Spleen (tissue), 11 donors: Measurements from ENCODE around the gene FOXI1. TPM values are rescaled to one million over a fixed set of nuclear protein-coding genes. Genes with fewer than 3 reads are reported as not detected.

Experiments
- DNase-seq: peaks from one replicate; pipeline ENCODE4 v3.0.0-alpha.2; 2020
- H3K27ac ChIP-seq, 8 donors: fragments of 200-600 bp; sonication (generic) in 7 of 8; 1 replicate in 4 of 8; 2 replicates in 4 of 8; pipeline versions ENCODE4 v1.5.0 to v1.8.0; 2016 to 2021; ENCODE audit warnings: inconsistent platforms in 4 of 8, mild to moderate bottlenecking in 4 of 8, moderate library complexity in 1 of 8
- H3K27me3 ChIP-seq, 7 donors: fragments of 200-600 bp; sonication (generic) in 6 of 7; replicated peaks in 1 of 7; 1 replicate in 4 of 7; 2 replicates in 3 of 7; pipeline versions ENCODE4 v1.5.0 to v1.8.0; 2016 to 2021; ENCODE audit warnings: inconsistent platforms in 3 of 7, mild to moderate bottlenecking in 1 of 7
- H3K36me3 ChIP-seq, 6 donors: fragments of 200-600 bp; sonication (generic) in 5 of 6; 1 replicate in 4 of 6; 2 replicates in 2 of 6; pipeline versions ENCODE4 v1.5.0 to v1.8.0; 2016 to 2021; ENCODE audit warnings: inconsistent platforms in 2 of 6
- H3K4me1 ChIP-seq, 6 donors: fragments of 200-600 bp; sonication (generic) in 5 of 6; 1 replicate in 3 of 6; 2 replicates in 3 of 6; pipeline versions ENCODE4 v1.5.0 to v1.8.0; 2016 to 2021; ENCODE audit warnings: inconsistent platforms in 3 of 6
- H3K4me3 ChIP-seq, 8 donors: fragments of 200-600 bp; sonication (generic) in 7 of 8; 1 replicate in 4 of 8; 2 replicates in 4 of 8; pipeline versions ENCODE4 v1.5.0 to v1.8.0; 2016 to 2021; ENCODE audit warnings: inconsistent platforms in 4 of 8, mild to moderate bottlenecking in 4 of 8, moderate library complexity in 2 of 8
- H3K9me3 ChIP-seq, 8 donors: fragments of 200-600 bp; sonication (generic) in 7 of 8; 1 replicate in 4 of 8; 2 replicates in 4 of 8; pipeline versions ENCODE4 v1.5.0 to v1.8.0; 2016 to 2021; ENCODE audit warnings: inconsistent platforms in 4 of 8
- CTCF ChIP-seq, 11 experiments: fragments of 200-600 bp in 7 of 11; fragments of 450-650 bp in 4 of 11; sonication (generic) in 4 of 11; IDR thresholded peaks in 8 of 11; conservative IDR thresholded peaks in 3 of 11; 1 replicate in 7 of 11; 2 replicates in 4 of 11; pipeline versions ENCODE4 v1.4.0 to v1.8.0; 2016 to 2021; ENCODE audit warnings: antibody characterized with exemption in 11 of 11, inconsistent platforms in 4 of 11, mild to moderate bottlenecking in 1 of 11
- POLR2A ChIP-seq, 3 donors: fragments of 450-650 bp; IDR thresholded peaks; one replicate each; pipeline ENCODE4 v1.5.1; 2017; ENCODE audit warnings: antibody characterized with exemption in 3 of 3, mild to moderate bottlenecking in 1 of 3
- POLR2AphosphoS5 ChIP-seq, 3 donors: sonication (generic); formaldehyde crosslinking; IDR thresholded peaks; one replicate each; pipeline ENCODE4 v1.5.1; 2017; ENCODE audit warnings: antibody characterized with exemption in 3 of 3
- WGBS, 5 donors: extraction: QIAGEN DNeasy Blood & Tissue Kit in 3 of 5; methylation state at CpG; one replicate each; pipeline versions ENCODE4 v1.1.5 to v1.1.7; 2013 to 2018; 5-methylcytosine and 5-hydroxymethylcytosine counted together
- intact Hi-C: fragments of 100-400 bp; cut with DNase I; formaldehyde crosslinking; loops from one replicate; pipeline ENCODE4 v1.15.0; 2023; ENCODE audit warnings: low total_unique reads
- polyA plus RNA-seq, 3 donors: library from polyadenylated mRNA; stranded (reverse); fragments of 200-250 nt; gene quantifications; one replicate each; pipeline ENCODE4 v1.2.1, GENCODE V29; 2013
- total RNA-seq, 7 donors: library from RNA; depleted of rRNA in 3 of 7; stranded (reverse); fragments of >200 nt in 3 of 7; fragmentation: NEBNext Ultra II Directional in 4 of 7; extraction: Animal tissue kit (Norgen Biotek cat#: 25700) in 4 of 7; gene quantifications; one replicate each; pipeline versions ENCODE4 v1.1.0 to v1.2.1, GENCODE V29; 2016 to 2021
- donor health status: healthy with polysubstance abuse.
- donor health status: DM: no; HTN: no; CAD: no; lungs with moderate emphysema.
- donor health status: DM: no; HTN: no; CAD: no.
- donor health status: Bipolar disorder and iron deficiency.
- donor health status: healthy.
- donor health status: DM: no; HTN: no; CAD: no.
- donor health status: DM: yes; HTN: yes; CAD: no.

The FOXI1 gene
- total and polyA plus RNA-seq, 10 donors, result not detected

- no peak for DNase-seq
- Histone ChIP-seq H3K27me3 (no peaks in the 10 kb centered on the region), H3K4me3 (no peak overlapping the region), H3K9me3 (no peaks in the 10 kb centered on the region), H3K36me3 (peaks cover 0 to 98% (median 51%) of the 10 kb centered on the region in 6 donors), H3K4me1 (no peaks in the 10 kb centered on the region), H3K27ac (no peak overlapping the region)
- no peak for TF ChIP-seq POLR2A (IDR thresholded peaks at IDR 0.05)
- no peak for TF ChIP-seq POLR2AphosphoS5 (IDR thresholded peaks at IDR 0.05)
- no peak for TF ChIP-seq CTCF (IDR thresholded peaks at IDR 0.05 in 8 of 11, conservative IDR thresholded peaks at IDR 0.05 in 3 of 11)
- intact Hi-C loops, result no loop called here
These were observed 38.5 kb upstream of the FOXI1 start for GRCh38 chr5:170067152-170067551.

- 77 to 88% (median 84%) methylated on average over 4 of the region's 4 CpGs for WGBS, 5 donors
These were observed 38.0 kb upstream of the FOXI1 start for GRCh38 chr5:170067574-170068170.

GRCh38 chr5:170069512-170069911 lies 36.2 kb upstream of the FOXI1 start:
- no peak overlapping the region for H3K4me3 ChIP-seq
- intact Hi-C loops, result no loop called here

More at GRCh38 chr5:170067574-170068170, 38.0 kb upstream of the FOXI1 start:
- intact Hi-C loops, result no loop called here
- no peak overlapping the region for H3K27ac ChIP-seq
- no peaks in the 10 kb centered on the region for H3K9me3 ChIP-seq
- no peak for DNase-seq
- no peak overlapping the region for H3K4me3 ChIP-seq
- H3K4me1 ChIP-seq, result no peaks in the 10 kb centered on the region
- H3K36me3 ChIP-seq, result peaks cover 0 to 97% (median 49%) of the 10 kb centered on the region in 6 donors
- no peaks in the 10 kb centered on the region for H3K27me3 ChIP-seq
- no peak for TF ChIP-seq POLR2AphosphoS5 (IDR thresholded peaks at IDR 0.05)
- TF ChIP-seq POLR2A (IDR thresholded peaks at IDR 0.05), result no peak
- no peak for TF ChIP-seq CTCF (IDR thresholded peaks at IDR 0.05 in 8 of 11, conservative IDR thresholded peaks at IDR 0.05 in 3 of 11)

More at GRCh38 chr5:170069512-170069911, 36.2 kb upstream of the FOXI1 start:
- 90 to 99% (median 93%) methylated on average over 5 of the region's 5 CpGs for WGBS, 5 donors
- DNase-seq, result no peak
- H3K4me1 ChIP-seq, result no peaks in the 10 kb centered on the region
- peaks cover 0 to 90% (median 46%) of the 10 kb centered on the region in 6 donors for H3K36me3 ChIP-seq
- no peaks in the 10 kb centered on the region for H3K9me3 ChIP-seq
- TF ChIP-seq POLR2AphosphoS5 (IDR thresholded peaks at IDR 0.05) (no peak), POLR2A (IDR thresholded peaks at IDR 0.05) (no peak), CTCF (IDR thresholded peaks at IDR 0.05 in 8 of 11, conservative IDR thresholded peaks at IDR 0.05 in 3 of 11) (no peak)
- no peak overlapping the region for H3K27ac ChIP-seq
- H3K27me3 ChIP-seq, result no peaks in the 10 kb centered on the region
